PFSK-1 (cell line): ENCODE data around the gene SURF1.

Source experiments
- FOXP2 ChIP-seq: optimal IDR thresholded peaks from 2 replicates; pipeline ENCODE3; 2011; ENCODE audit warnings: borderline replicate concordance, control low read depth, inconsistent platforms; ENCODE audit not compliant: insufficient read depth; ENCODE audit errors: extremely low read length, extremely low read depth
- POLR2AphosphoS5 ChIP-seq: IDR thresholded peaks from 2 replicates; pipeline ENCODE4 v1.6.1; 2012; ENCODE audit warnings: low read depth, mild to moderate bottlenecking, control low read depth, low read length, moderate library complexity
- SIN3A ChIP-seq: IDR thresholded peaks from 2 replicates; pipeline ENCODE4 v1.6.1; 2012; ENCODE audit warnings: mild to moderate bottlenecking, low read length, moderate library complexity, borderline replicate concordance; ENCODE audit not compliant: insufficient read depth
- TAF1 ChIP-seq: IDR thresholded peaks from 2 replicates; pipeline ENCODE4 v1.6.1; 2012; ENCODE audit warnings: low read length, control low read depth, borderline replicate concordance; ENCODE audit not compliant: insufficient read depth
- TF ChIP-seq, protein P1 (sequence below), 2 experiments: IDR thresholded peaks; 2 replicates each; pipeline versions ENCODE4 v1.6.1 to v1.8.0; 2011 to 2012; ENCODE audit warnings: low read depth in 2 of 2, low read length in 2 of 2, control low read depth in 1 of 2, inconsistent platforms in 1 of 2, mild to moderate bottlenecking in 1 of 2, moderate library complexity in 1 of 2; ENCODE audit not compliant: insufficient read depth in 1 of 2

Gene SURF1

DNA sequence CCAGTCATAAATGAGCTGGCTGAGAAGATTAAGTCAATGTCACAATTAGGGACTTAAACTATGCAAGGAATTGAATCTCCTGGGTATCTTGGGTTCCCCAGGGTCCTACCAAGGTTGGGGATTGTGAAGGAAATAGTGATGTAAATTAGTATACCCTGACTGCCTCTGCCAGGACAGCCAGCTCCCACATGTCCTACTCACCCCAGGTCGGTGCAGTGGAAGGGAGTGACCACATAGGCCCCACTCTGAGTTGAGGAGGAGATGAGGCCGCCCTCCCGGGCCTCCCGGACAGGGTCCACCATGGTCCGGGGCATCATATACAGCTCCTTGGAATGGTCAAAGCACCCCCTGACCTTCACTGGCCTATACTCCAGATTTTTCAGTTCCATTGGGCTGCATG is 2.7 kb downstream of the SURF1 start:
- no peak for TF ChIP-seq POLR2AphosphoS5
- TF ChIP-seq, protein P1, sequence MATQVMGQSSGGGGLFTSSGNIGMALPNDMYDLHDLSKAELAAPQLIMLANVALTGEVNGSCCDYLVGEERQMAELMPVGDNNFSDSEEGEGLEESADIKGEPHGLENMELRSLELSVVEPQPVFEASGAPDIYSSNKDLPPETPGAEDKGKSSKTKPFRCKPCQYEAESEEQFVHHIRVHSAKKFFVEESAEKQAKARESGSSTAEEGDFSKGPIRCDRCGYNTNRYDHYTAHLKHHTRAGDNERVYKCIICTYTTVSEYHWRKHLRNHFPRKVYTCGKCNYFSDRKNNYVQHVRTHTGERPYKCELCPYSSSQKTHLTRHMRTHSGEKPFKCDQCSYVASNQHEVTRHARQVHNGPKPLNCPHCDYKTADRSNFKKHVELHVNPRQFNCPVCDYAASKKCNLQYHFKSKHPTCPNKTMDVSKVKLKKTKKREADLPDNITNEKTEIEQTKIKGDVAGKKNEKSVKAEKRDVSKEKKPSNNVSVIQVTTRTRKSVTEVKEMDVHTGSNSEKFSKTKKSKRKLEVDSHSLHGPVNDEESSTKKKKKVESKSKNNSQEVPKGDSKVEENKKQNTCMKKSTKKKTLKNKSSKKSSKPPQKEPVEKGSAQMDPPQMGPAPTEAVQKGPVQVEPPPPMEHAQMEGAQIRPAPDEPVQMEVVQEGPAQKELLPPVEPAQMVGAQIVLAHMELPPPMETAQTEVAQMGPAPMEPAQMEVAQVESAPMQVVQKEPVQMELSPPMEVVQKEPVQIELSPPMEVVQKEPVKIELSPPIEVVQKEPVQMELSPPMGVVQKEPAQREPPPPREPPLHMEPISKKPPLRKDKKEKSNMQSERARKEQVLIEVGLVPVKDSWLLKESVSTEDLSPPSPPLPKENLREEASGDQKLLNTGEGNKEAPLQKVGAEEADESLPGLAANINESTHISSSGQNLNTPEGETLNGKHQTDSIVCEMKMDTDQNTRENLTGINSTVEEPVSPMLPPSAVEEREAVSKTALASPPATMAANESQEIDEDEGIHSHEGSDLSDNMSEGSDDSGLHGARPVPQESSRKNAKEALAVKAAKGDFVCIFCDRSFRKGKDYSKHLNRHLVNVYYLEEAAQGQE (IDR thresholded peaks at IDR 0.05; ENCODE audit: insufficient read depth in 1 of 2, low read depth in 2 of 2, low read length in 2 of 2) = no peak
- no peak for TF ChIP-seq SIN3A
- no peak for TF ChIP-seq TAF1
- no peak for TF ChIP-seq FOXP2

DNA sequence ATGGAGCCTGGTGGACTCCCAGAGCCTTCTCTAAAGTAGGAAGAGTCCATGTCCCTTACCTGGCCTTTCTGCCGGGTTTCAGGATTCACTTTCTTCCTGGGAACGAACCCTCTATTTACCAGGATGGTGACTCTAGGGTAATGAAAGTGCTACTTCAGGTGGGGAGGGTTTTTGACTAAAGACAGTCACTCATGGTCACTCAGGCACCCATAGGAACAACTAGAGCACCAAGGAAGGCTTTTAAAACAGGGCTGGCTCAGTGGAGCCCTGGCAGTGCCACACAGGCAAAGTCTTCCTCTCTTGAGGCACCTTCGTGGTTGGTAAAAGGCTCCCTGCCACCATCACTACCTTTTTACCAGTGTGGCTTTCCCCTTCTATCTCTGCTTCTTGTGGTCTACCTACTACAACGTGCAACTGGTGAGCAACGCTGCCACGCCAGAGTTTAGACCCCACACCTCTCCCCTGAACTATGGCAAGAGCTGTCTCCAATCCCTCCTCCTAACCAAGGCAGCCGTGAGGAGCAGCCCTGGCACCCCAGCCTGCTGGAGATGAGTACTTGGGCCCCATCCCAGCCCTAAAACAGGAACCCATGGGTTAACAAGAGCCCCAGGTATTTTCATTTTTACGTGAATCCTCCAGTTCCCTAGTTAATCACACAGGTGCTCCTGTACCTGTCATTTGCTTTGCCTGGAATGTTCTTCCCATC is 3.5 kb downstream of the SURF1 start:
- no peak for TF ChIP-seq POLR2AphosphoS5
- no peak for TF ChIP-seq FOXP2
- TF ChIP-seq SIN3A = no peak
- TF ChIP-seq, protein P1 (IDR thresholded peaks at IDR 0.05; ENCODE audit: insufficient read depth in 1 of 2, low read depth in 2 of 2, low read length in 2 of 2) = no peak
- TF ChIP-seq TAF1 = no peak

DNA sequence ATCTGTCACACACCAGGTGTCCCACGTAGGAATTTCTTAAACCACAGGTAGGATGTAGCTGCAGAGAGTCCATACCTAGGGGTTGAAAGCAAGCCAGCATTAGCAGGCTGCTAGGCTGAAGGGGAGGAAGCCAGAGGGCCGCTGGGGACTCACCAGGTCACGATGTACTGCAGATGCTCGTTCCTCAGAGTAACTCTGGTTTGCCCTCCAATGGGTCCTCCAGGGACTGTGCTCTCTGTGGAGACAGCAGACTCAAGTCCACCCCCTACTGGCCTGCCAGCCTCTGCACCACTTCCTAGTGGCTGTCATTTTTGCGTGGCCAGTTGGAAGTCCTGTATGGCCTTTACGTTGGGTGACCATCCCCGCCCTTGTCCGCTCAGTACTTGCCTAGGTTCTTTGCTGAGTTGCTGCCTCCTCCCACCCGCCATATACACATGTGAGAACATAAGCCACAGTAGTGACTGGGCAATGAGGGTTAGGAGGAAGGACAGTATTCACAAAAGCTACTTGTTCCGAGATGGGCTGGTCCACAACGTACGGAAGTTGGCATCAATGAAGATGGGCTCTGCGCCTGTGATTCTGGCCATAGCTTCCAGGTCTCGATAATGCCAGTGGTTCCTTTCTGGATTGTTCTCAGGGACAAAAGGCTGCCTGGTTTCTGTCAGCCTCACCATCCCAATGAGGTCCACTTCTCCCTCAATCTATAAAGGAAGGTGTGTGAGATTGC is 4.2 kb downstream of the SURF1 start:
- TF ChIP-seq SIN3A = peak; percentile 10; the same call in 1 of the 2 replicates
- peak; percentile 55 for TF ChIP-seq POLR2AphosphoS5
- TF ChIP-seq, protein P1 (IDR thresholded peaks at IDR 0.05; ENCODE audit: insufficient read depth in 1 of 2, low read depth in 2 of 2, low read length in 2 of 2) = no peak
- no peak for TF ChIP-seq FOXP2
- TF ChIP-seq TAF1 = no peak

DNA sequence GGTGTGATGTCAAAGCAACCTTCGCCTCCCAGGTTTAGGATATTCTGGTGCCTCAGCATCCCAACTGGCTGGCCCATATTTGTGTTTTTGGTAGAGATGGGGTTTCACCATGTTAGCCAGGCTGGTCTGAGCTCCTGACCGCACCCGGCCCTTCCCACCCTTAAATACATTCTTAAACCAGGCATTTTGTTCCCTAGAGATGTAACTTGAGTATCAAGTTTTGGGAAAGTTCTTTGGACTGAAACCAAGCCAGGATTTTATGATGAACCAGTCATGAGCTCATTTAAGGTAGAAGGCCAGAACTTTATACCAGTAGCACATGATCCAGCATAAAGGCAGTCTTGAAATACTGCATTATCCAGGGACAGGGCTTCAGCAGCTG is 4.8 kb downstream of the SURF1 start:
- TF ChIP-seq SIN3A (no peak), POLR2AphosphoS5 (no peak), FOXP2 (no peak), TAF1 (no peak)
- TF ChIP-seq, protein P1 (IDR thresholded peaks at IDR 0.05; ENCODE audit: insufficient read depth in 1 of 2, low read depth in 2 of 2, low read length in 2 of 2) = no peak
